ENCODE measurements around the gene UTP25.
A peak's percentile ranks its signal among the peaks of the same experiment; 100 is the strongest.
"Not testable (repeated sequence)": the region's sequence is repeated elsewhere in the genome, so short reads cannot be mapped to it uniquely, and the experiment has no call there.

Gene UTP25

DNA sequence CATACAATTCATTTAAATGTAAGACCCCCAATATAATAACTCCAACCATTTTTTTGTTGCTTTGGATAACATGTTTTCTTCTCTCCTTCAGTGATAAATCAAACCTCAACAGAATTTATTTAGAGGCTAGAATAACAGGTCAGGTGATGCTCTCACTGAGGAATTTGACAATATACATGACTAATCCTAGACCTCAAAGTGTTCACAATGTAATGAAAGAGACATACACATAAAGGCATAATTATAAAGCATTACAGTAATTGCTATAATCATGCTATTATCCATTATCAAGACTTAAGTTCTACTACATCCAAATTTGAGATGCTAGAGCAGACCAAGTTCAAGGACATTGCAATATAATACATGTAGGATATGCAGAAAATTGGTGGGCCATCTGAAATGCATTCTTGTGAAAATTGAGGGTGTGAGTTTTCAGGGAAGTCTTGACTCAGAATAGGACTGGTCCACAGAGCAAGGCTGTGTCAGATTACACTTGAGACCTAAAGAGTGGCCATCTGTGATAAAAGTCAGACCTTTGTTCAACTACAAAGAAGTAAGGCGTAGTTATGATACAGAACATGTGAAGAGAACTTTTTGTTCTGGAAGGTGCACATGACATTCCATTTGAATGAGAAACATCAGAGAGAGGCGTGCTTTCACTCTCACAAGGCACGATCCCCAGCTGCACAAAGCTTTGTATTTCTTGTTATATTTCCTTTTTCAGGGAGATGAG, 45.5 kb downstream of the UTP25 start:
- DNase-seq (ENCODE audit: low read depth): no peak

- peak; percentile 57 for DNase-seq (ENCODE audit: low read depth)
Observed at GRCh38 chr1:209875515-209875914, 47.7 kb downstream of the UTP25 start.

DNA sequence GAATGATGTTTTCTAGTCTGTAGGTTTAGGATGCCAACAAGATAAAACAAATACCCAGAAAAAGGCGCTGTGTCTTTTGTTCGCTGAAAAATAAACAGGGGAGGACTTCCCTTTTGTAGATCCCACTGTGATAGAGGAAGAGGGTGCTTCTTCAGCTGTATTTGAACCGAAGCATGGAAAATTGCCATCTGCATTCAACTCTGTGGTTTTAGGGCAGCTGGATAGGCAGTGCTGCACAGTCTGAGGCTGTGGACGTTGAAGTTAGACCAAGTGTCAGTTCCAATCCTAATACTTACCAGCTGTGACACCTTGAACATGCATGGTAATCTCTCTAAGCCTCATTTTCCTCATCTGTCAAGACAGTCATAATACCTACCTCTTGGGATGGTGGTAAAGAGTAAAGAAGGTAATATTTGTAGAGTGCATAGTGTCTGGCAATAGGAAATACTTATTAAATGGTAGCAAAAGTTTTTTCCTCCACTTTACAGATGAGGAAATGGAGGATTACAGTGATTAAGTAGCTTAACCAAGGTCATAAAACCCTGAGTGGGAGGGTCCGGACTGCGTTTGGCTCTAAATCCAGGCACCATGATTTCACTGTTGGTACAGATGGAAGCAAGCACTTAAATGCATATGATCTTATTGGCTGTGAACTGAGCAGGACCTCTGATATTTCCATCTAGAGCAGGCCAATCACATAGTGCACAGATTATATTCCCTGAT, 48.5 kb downstream of the UTP25 start:
- DNase-seq (ENCODE audit: low read depth): no peak

GRCh38 chr1:209877087-209877764, 49.5 kb downstream of the UTP25 start:
- no peak for DNase-seq (ENCODE audit: low read depth)

DNA sequence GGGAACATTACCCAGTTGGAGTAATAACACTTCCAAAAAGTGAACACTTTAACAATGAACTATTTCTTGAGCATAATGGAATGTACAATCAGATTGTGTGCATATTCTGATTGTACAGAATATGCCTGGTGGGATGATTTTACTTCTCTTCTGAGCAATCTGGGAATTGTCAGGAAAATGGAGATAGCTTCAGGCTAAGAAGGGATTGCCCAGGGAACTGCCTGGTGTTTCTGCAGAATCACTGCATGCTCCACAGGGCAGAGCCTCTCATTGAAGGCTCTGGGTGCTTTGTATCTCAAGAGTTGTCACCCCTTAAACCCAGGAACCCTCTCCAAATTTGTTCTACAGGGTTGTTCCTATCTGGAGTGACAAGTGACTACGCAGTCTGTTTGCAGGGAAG, 51.2 kb downstream of the UTP25 start:
- no peak for DNase-seq (ENCODE audit: low read depth)

DNA sequence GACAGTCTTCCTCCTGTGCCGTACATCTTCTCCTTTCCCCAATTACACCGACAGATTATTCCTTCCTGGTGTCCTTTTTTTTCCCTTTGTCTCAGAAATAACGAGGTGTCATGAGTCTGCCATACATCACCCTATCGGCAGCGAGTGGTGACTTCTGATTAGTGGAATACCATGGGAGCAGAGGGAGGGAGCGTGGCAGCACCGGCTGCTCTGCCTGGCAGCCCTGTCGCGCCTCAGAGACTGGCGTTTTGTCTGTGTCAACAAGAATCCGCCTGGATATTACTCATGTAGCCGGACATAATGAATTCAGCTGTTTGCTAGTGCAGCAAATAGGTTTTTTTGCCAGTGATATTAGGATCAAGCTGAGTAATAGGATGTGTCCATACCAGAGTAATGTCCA, 51.8 kb downstream of the UTP25 start:
- DNase-seq (ENCODE audit: low read depth): peak; percentile 45

- DNase-seq (ENCODE audit: low read depth): peak; percentile 27
Observed at GRCh38 chr1:209880031-209880430, 52.3 kb downstream of the UTP25 start.

- DNase-seq (ENCODE audit: low read depth): no peak
Observed at GRCh38 chr1:209881619-209882018, 53.8 kb downstream of the UTP25 start.

GRCh38 chr1:209882286-209882685, 54.5 kb downstream of the UTP25 start:
- no peak for DNase-seq (ENCODE audit: low read depth)

GRCh38 chr1:209882942-209883340, 55.2 kb downstream of the UTP25 start:
- DNase-seq (ENCODE audit: low read depth): no peak

DNA sequence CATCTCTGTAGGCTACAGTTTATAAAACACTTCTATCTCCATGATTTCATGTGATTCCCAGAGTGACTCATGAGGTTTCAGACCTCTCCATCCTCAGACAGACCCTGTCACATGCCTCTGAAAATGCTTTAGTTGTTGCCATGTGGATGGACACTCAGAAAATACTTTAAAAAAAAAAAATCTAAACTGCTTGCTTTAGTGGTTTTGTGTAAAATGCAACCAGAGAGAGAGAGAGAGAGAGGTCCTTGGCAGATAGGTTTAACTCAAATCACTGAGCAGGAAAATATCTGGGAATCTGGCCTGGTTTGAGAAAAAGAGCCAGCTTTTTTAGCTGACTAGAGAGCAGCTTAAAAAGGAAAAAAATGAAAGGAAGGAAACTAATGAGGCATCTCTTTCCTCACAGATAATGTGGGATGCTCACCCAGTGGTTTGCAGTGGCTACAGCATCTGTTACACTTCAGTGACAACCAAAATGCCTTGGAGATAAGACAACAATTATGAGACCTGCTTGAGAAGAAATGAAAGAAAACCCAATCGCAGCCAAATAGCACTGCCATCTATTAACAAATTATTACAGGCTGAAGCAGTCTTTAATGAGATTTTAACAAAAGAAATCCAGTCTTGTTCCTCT, 55.7 kb downstream of the UTP25 start:
- peak; percentile 91 for DNase-seq (ENCODE audit: low read depth)

DNA sequence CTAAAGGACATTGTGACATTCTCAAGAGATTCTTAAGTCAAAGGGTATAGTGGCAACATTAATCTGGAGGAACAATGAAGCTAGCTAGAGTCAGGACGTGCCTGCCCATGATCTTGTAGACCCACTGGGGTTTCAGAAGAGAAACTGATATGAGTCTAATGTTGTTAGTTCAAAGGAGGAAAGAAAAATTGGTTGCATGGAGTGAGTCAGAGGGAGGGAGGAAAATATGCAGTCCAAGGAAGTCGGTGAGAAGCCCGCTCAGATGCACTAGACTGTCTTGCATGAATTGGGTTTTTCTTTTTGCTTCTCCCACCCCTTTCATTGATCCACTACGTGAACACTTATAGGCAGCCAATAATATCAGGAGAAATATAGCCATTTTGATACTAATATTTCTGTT, 56.5 kb downstream of the UTP25 start:
- peak; percentile 26 for DNase-seq (ENCODE audit: low read depth)

DNA sequence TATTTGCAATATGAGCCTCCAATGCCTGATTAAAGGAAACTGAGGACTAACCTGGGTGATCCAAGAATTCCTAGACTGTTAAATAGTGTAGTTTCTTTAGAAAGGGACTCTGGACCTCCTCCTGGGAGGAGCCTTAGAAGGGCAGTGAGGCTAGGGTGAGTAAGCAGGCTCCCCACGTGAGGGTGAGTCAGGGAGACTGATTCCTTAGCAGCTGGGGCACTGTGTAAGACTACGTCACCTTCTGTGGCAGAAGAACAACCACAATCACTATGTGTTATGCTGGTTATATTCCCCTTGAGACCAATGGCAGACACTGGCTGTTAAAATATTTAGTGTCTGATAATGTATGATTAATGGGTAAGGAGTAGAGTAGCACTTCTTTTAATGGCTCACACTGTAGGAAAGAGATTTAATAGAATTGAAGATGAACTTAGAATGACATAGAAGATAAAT, 56.9 kb downstream of the UTP25 start:
- peak; percentile 99 for DNase-seq (ENCODE audit: low read depth)

DNA sequence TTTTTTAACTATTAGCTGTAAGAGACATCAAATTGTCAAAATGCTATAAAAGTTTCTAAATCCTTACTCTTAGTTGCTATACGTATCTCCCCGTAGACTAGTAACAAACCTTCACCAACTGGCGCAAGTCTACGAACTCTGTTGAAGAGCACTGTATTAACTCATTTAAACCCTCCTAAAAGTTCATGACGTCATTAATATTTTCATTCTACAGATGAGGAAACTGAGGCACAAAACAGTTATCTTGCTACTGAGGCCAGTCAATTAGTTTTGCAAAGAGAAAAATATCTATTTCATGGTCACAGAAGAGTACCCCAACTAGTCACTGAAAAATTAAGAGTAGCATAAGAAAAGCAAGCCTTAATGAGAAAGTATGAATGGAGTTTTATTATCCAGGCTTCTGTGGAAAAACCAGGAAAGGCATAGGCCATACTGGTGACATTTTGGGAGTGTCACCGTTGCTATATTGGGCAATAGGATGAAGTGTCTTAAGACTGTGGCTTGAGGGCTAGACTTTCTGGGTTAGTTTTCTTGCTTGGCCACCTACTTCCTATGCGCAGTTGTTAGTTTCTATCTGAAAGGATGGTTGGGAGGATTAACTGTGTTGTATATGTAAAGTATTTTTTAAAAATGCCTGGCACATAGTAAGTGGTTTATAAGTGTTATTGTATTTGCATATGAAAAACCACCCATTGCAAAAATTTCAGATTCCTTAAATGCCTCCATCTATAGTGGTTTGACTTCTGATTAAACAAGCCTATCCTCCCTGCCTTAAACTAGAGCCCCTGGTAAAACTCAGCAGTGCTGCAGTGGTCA, 57.8 kb downstream of the UTP25 start:
- no peak for DNase-seq (ENCODE audit: low read depth)

DNA sequence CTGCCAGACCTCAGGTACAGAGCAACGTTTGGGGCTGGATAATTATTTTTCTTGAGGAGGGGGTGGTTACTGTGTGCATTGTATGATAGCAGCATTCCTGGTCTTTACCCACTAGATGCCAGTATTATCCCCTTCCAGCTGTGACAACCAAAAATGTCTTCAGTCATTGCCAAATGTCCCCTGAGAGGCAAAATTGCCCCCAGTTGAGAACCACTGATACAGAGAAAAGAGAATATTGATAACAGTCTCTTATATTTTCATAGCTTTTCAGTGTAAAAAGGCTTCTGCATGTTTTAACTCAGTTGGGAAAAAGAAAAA, 58.4 kb downstream of the UTP25 start:
- DNase-seq (ENCODE audit: low read depth): no peak

GRCh38 chr1:209888291-209889076, 60.7 kb downstream of the UTP25 start:
- DNase-seq (ENCODE audit: low read depth): not testable (repeated sequence)

DNA sequence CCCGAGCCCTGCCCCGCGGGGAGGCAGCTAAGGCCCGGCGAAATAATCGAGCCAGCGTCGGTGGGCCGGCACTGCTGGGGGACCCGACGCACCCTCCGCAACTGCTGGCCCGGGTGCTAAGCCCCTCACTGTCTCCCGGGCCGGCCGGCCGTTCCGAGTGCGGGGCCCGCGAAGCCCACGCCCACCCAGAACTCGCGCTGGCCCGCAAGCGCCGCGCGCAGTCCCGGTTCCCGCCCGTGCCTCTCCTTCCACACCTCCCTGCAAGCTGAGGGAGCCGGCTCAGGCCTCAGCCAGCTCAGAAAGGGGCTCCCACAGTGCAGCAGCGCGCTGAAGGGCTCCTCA, 61.3 kb downstream of the UTP25 start:
- no peak for DNase-seq (ENCODE audit: low read depth)

- DNase-seq (ENCODE audit: low read depth): no peak
Observed at GRCh38 chr1:209890641-209891330, 63.0 kb downstream of the UTP25 start.

- DNase-seq (ENCODE audit: low read depth): no peak
Observed at GRCh38 chr1:209893751-209894150, 66.0 kb downstream of the UTP25 start.

DNA sequence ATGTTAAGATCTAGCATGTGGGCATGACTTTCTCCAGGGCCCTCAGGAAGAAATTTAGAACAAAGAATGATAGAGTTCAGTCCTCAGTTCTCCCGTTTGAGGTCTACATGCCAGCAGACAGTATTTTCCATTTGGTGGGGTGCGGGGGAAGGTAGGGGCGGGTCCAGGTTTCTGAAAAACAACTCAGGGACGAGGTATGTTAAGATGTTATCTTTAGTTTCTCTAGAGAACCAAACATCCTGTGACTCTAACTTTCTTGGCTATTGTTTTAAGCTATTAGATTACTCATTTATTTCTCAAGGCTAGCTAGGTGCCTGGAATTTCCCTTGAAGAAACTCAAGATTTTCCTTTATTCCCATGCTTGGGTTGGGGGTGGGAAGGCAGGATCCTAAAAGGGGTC, 67.9 kb downstream of the UTP25 start:
- DNase-seq (ENCODE audit: low read depth): peak; percentile 36

DNA sequence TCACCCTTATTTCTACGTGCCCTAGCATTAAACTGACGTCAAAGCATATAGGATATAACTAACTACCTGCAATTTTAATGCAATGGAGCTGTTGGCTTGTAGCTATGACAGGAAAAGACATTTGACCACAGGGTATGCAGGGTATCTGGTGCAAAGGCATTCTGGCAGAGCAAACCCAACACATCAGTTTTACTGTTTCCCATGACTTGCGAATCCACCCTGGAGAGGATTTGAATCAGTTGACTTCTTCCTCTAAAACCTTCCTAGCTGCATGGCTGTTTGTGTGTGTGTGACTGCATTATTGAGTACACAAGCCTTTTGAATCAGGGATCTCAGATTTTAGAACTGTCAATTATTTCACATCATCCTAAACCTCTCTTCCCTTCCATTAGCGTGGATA, 68.6 kb downstream of the UTP25 start:
- DNase-seq (ENCODE audit: low read depth): no peak
